Psoas muscle (tissue), 8 donors: Measurements from ENCODE around the gene AKT2. TPM values are rescaled to one million over a fixed set of nuclear protein-coding genes. Genes with fewer than 3 reads are reported as not detected.

Source experiments
- ATAC-seq, 4 donors: fragments of 200-7000 bp; cut with Tn5 transposase; one replicate each; pipeline ENCODE4 v1.9.1; 2020; ENCODE audit warnings: moderate library complexity in 3 of 4, mild to moderate bottlenecking in 2 of 4
- DNase-seq, 2 donors: peaks; one replicate each; pipeline ENCODE4 v3.0.0-alpha.2; 2020
- H3K27ac ChIP-seq: fragments of 200-600 bp; one replicate; pipeline ENCODE4 v1.8.0; 2022
- H3K27me3 ChIP-seq, 3 donors: fragments of 200-600 bp in 1 of 3; one replicate each; pipeline versions ENCODE4 v1.6.1 to v1.8.0; 2013 to 2022; ENCODE audit warnings: low read length in 2 of 3, mild to moderate bottlenecking in 2 of 3, moderate library complexity in 1 of 3; ENCODE audit not compliant: insufficient read depth in 3 of 3
- H3K36me3 ChIP-seq, 2 donors: fragments of 200-600 bp in 1 of 2; one replicate each; pipeline versions ENCODE4 v1.6.1 to v1.8.0; 2013 to 2022; ENCODE audit warnings: low read depth in 1 of 2, mild to moderate bottlenecking in 1 of 2, moderate library complexity in 1 of 2; ENCODE audit not compliant: insufficient read depth in 1 of 2
- H3K4me1 ChIP-seq: fragments of 200-600 bp; one replicate; pipeline ENCODE4 v1.8.0; 2022
- H3K4me3 ChIP-seq: fragments of 200-600 bp; one replicate; pipeline ENCODE4 v1.8.0; 2022; ENCODE audit warnings: mild to moderate bottlenecking
- H3K9me3 ChIP-seq: fragments of 200-600 bp; one replicate; pipeline ENCODE4 v1.8.0; 2022
- CTCF ChIP-seq: fragments of 200-600 bp; IDR thresholded peaks from one replicate; pipeline ENCODE4 v1.8.0; 2022; ENCODE audit warnings: antibody characterized with exemption
- WGBS, 3 donors: extraction: QIAGEN DNeasy Blood & Tissue Kit; methylation state at CpG; one replicate each; pipeline versions ENCODE4 v1.1.6 to v1.1.7; 2013; 5-methylcytosine and 5-hydroxymethylcytosine counted together
- intact Hi-C, 2 donors: fragments of 100-400 bp; cut with DNase I; formaldehyde crosslinking; loops; one replicate each; pipeline versions ENCODE4 v1.11.0 to v1.14.2; 2022
- polyA plus RNA-seq, 3 donors: library from polyadenylated mRNA; stranded (reverse); fragments of 200-250 nt; gene quantifications; one replicate each; pipeline ENCODE4 v1.2.3, GENCODE V29; 2013
- total RNA-seq, 4 donors: library from RNA; stranded (reverse); fragmentation: NEBNext Ultra II Directional in 2 of 4; extraction: Animal tissue kit (Norgen Biotek cat#: 25700) in 2 of 4; gene quantifications; one replicate each; pipeline versions ENCODE4 v1.2.1 to v1.2.4, GENCODE V29; 2021 to 2023
- donor health status: healthy with polysubstance abuse.
- donor health status: DM: no; HTN: no; CAD: no; lungs with moderate emphysema.
- donor health status: Bipolar disorder and iron deficiency.
- donor health status: healthy.
- donor health status: DM: yes; HTN: yes; CAD: no.
- donor health status: DM: no; HTN: no; CAD: no.
- donor health status: DM: no; HTN: no; CAD: no.
- donor health status: DM: yes; HTN: yes; CAD: no.

The AKT2 gene
- total and polyA plus RNA-seq, 7 donors = 81.8 to 194 (median 139) TPM

GRCh38 chr19:40235238-40236025 lies 49.7 kb downstream of the AKT2 start:
- Histone ChIP-seq H3K4me3 (no peak overlapping the region), H3K27me3 (no peaks in the 10 kb centered on the region), H3K9me3 (no peaks in the 10 kb centered on the region), H3K4me1 (peaks cover 11% of the 10 kb centered on the region), H3K36me3 (peaks cover 0 to 77% of the 10 kb centered on the region in 2 donors), H3K27ac (no peak overlapping the region)
- ATAC-seq (no peak), DNase-seq (no peak)
- TF ChIP-seq CTCF = no peak
- 85 to 86% (median 86%) methylated on average over 30 of the region's 30 CpGs for WGBS, 3 donors
- intact Hi-C loops = no loop called here

DNA sequence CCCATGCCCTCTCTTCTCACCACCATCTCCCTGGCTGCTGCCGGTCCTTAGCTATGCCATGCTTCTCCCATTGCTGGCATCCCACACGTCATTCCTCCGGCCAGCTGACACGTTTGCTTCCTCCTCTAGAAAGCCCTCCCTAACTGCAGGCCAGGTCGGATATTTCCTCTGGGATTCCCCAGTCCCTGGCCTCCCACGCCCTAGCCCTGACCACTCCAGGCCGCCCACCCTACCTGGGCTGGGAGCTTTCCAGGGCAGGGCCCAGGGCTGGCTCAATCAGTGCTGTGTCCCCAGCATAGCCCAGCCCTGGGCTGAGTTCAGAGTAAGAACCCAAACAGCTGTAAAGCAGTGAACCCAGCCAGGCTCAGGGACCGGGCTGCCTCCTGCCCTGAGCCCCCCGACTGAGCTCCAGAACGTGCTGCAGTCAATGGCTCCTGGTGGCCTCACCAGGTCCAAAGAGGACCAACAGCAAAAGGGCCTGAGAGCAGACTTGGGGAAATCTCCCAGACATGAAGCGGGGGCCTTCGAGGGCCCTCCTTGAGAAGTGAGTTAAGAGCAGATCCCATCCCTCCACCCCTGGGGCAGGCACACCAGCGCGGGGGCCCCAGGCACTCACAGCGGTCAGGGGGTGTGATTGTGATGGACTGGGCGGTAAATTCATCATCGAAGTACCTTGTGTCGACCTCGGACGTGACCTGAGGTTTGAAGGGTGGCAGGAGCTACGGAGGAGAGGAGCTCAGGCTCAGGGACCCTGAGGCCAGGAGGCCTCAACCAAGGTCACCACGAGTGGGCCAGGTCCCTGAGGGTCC lies 50.5 kb downstream of the AKT2 start:
- peaks cover 17% of the 10 kb centered on the region for H3K4me1 ChIP-seq
- intact Hi-C loops = loop anchor here in 1 of 2 donors (5.0 kb wide), 1 partner anchor 48 kb away; no protein-coding TSS in a partner anchor
- H3K27me3 ChIP-seq = no peaks in the 10 kb centered on the region
- WGBS, 3 donors = 77 to 87% (median 83%) methylated on average over 22 of the region's 22 CpGs
- peaks cover 0 to 69% of the 10 kb centered on the region in 2 donors for H3K36me3 ChIP-seq
- TF ChIP-seq CTCF = no peak
- ATAC-seq (no peak), DNase-seq (no peak)
- H3K27ac ChIP-seq = no peak overlapping the region
- H3K4me3 ChIP-seq = no peak overlapping the region
- H3K9me3 ChIP-seq = no peaks in the 10 kb centered on the region

DNA sequence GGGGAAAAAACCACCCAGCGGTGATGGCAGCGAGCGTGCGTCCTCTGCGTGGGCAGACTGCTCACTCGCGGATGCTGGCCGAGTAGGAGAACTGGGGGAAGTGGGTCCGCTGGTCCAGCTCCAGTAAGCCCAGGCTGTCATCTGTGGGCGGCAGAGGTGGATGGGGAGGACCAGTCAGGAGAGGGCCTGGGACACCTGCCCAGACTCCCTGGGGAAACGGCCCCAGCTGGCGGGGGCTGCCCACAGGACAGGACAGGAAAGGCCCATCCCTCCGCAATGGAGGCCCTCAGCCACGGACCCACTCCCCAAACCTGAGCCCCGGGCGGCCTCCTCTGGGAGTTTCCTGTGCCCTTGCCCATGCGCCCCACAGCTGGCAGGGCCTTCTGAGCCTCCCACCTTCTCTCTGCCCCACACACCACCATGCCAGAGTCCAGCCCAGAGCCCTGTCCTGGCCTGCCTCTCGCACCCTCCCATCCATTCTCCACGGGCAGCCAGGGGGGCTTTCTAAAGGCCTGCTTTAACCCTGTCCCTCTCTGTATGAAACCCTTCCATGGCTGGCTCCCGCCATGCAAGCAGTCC lies 51.2 kb downstream of the AKT2 start:
- WGBS, 3 donors = 92 to 93% (median 93%) methylated on average over 18 to 20 of the region's 20 CpGs
- ATAC-seq (no peak), DNase-seq (no peak)
- TF ChIP-seq CTCF = no peak
- peaks cover 21% of the 10 kb centered on the region for H3K4me1 ChIP-seq
- H3K4me3 ChIP-seq = no peak overlapping the region
- H3K27ac ChIP-seq = no peak overlapping the region
- peaks cover 0 to 61% of the 10 kb centered on the region in 2 donors for H3K36me3 ChIP-seq
- no peaks in the 10 kb centered on the region for H3K9me3 ChIP-seq
- no peaks in the 10 kb centered on the region for H3K27me3 ChIP-seq
- intact Hi-C loops = loop anchor here in 1 of 2 donors (5.0 kb wide), 1 partner anchor 48 kb away; no protein-coding TSS in a partner anchor

DNA sequence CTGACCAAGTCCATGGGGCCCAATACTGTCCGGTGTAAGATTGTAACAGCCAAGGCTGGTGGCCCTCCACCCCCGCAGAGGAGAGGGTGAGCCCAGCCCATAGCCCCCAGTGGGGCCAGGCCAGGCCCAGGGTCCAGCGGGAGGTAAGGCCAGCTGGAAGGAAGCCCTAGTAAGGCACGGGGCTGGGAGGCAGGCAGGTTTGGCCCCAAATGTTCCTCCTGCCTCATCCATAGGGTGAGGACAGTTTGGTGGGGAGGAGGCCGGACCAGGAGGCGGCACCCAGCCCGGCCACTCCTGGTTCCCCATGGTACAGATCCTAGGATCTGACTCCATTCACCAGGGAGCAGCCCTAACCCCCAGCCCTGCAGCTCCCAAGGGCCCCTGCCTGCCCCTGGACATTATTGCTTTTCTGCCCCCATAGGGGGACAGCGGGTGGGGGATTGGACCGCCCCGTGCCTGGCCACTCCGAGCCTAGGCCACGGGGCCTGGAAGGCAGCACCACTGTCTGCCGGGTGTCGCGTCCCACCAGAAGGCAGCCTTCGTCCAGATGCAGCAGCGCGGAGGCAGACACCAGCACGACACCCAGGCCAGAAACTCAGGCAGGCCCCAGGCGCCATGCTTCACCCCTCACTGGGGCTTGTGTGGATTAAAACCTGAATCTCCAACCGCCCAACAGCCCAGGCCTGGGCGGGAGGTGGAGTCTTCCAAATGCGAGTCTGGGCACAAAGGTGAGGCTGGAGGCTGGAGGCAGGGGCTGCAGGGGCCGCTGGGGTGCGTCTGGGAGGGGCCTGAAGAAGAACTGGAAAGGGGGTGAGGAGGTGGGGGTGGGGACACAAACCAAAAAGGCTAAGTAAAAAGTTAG lies 52.0 kb downstream of the AKT2 start:
- peaks cover 0 to 54% of the 10 kb centered on the region in 2 donors for H3K36me3 ChIP-seq
- H3K9me3 ChIP-seq = no peaks in the 10 kb centered on the region
- H3K4me1 ChIP-seq = peaks cover 21% of the 10 kb centered on the region
- ATAC-seq (no peak), DNase-seq (no peak)
- no peak overlapping the region for H3K27ac ChIP-seq
- no peaks in the 10 kb centered on the region for H3K27me3 ChIP-seq
- intact Hi-C loops = loop anchor here in 1 of 2 donors (5.0 kb wide), 1 partner anchor 49 kb away; no protein-coding TSS in a partner anchor
- no peak overlapping the region for H3K4me3 ChIP-seq
- TF ChIP-seq CTCF = no peak
- 84 to 88% (median 87%) methylated on average over 21 to 25 of the region's 25 CpGs for WGBS, 3 donors
